Esophagus squamous epithelium (tissue), 5 donors: ENCODE data around the gene ANKRD29. TPM values are rescaled to one million over a fixed set of nuclear protein-coding genes. Genes with fewer than 3 reads are reported as not detected.

Experiments
- DNase-seq: peaks from one replicate; lab custom pipeline; 2025; lab: John Stamatoyannopoulos, UW
- H3K27ac ChIP-seq, 4 donors: fragments of 200-600 bp; sonication (generic); one replicate each; pipeline ENCODE4 v1.5.1; 2016 to 2019; ENCODE audit warnings: mild to moderate bottlenecking in 1 of 4
- H3K27me3 ChIP-seq, 4 donors: fragments of 200-600 bp; sonication (generic); 1 replicate in 3 of 4; 2 replicates in 1 of 4; pipeline versions ENCODE4 v1.5.1 to v1.6.0; 2017 to 2021; ENCODE audit warnings: antibody characterized with exemption in 1 of 4
- H3K36me3 ChIP-seq, 3 donors: fragments of 200-600 bp; sonication (generic); one replicate each; pipeline ENCODE4 v1.5.1; 2016 to 2019
- H3K4me1 ChIP-seq, 3 donors: fragments of 200-600 bp; sonication (generic); one replicate each; pipeline ENCODE4 v1.5.1; 2017 to 2019
- H3K4me3 ChIP-seq, 4 donors: fragments of 200-600 bp; sonication (generic); 1 replicate in 3 of 4; 2 replicates in 1 of 4; pipeline ENCODE4 v1.5.1; 2016 to 2019; ENCODE audit warnings: mild to moderate bottlenecking in 2 of 4, moderate library complexity in 1 of 4
- H3K9me3 ChIP-seq, 3 donors: fragments of 200-600 bp; sonication (generic); one replicate each; pipeline ENCODE4 v1.5.1; 2016 to 2019
- POLR2A ChIP-seq, 4 donors: fragments of 450-650 bp; IDR thresholded peaks; one replicate each; pipeline ENCODE4 v1.6.1; 2017; ENCODE audit warnings: antibody characterized with exemption in 4 of 4, mild to moderate bottlenecking in 4 of 4, moderate library complexity in 3 of 4
- WGBS, 2 donors: methylation state at CpG; one replicate each; pipeline ENCODE4 v1.1.5; 2018; 5-methylcytosine and 5-hydroxymethylcytosine counted together
- intact Hi-C: fragments of 100-400 bp; cut with DNase I; formaldehyde crosslinking; loops from one replicate; pipeline ENCODE4 v1.15.0; 2022
- small RNA-seq, 4 donors: library from RNA; depleted of rRNA; stranded (forward); fragments of <200 nt; gene quantifications; one replicate each; pipeline ENCODE3, GENCODE V24; 2016
- total RNA-seq, 4 donors: library from RNA; depleted of rRNA; stranded (reverse); fragments of >200 nt; gene quantifications; one replicate each; pipeline ENCODE4 v1.1.0, GENCODE V29; 2016
- TF ChIP-seq, protein P1 (sequence below), 6 experiments: fragments of 450-650 bp in 4 of 6; fragments of 200-600 bp in 2 of 6; sonication (generic) in 2 of 6; IDR thresholded peaks; one replicate each; pipeline ENCODE4 v1.5.1; 2016 to 2019; ENCODE audit warnings: antibody characterized with exemption in 6 of 6, mild to moderate bottlenecking in 4 of 6, moderate library complexity in 4 of 6
- donor health status: DM: yes; HTN: yes; CAD: no.

Gene ANKRD29
- total RNA-seq, 4 donors from 2014 or later, result 2.9 to 10.8 (median 9.2) TPM

DNA sequence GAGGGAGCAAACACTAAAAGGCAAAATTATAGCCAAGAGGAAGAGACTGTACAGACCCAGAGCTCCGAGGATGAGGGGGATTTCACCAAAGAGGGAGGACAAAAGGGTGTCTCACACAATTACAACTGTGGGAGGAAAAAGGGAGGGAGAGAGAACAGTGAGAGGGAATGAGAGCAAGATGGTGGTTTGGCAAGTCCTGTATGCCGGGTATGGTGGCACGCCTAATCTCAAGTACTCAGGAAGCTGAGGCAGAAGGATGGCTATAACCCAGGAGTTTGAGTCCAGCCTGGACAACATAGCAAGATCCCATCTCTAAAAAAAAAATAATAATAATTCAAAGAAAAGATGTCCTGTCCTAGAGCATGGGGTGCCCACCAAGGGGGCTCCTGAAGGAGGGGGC, 110.7 kb downstream of the ANKRD29 start:
- no peak for DNase-seq
- no peak overlapping the region for H3K4me3 ChIP-seq
- no peaks in the 10 kb centered on the region for H3K9me3 ChIP-seq
- H3K4me1 ChIP-seq, result peaks cover 5 to 58% (median 17%) of the 10 kb centered on the region in 3 donors
- H3K27me3 ChIP-seq, result no peaks in the 10 kb centered on the region
- intact Hi-C loops, result no loop called here
- H3K27ac ChIP-seq, result peak overlapping the region; percentile 68 to 85 (median 80)
- TF ChIP-seq POLR2A (IDR thresholded peaks at IDR 0.05), result no peak
- TF ChIP-seq, protein P1, sequence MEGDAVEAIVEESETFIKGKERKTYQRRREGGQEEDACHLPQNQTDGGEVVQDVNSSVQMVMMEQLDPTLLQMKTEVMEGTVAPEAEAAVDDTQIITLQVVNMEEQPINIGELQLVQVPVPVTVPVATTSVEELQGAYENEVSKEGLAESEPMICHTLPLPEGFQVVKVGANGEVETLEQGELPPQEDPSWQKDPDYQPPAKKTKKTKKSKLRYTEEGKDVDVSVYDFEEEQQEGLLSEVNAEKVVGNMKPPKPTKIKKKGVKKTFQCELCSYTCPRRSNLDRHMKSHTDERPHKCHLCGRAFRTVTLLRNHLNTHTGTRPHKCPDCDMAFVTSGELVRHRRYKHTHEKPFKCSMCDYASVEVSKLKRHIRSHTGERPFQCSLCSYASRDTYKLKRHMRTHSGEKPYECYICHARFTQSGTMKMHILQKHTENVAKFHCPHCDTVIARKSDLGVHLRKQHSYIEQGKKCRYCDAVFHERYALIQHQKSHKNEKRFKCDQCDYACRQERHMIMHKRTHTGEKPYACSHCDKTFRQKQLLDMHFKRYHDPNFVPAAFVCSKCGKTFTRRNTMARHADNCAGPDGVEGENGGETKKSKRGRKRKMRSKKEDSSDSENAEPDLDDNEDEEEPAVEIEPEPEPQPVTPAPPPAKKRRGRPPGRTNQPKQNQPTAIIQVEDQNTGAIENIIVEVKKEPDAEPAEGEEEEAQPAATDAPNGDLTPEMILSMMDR (IDR thresholded peaks at IDR 0.05), result no peak
- WGBS, 2 donors, result 41 to 96% methylated on average over 3 of the region's 3 CpGs
- H3K36me3 ChIP-seq, result peaks cover 22 to 97% (median 39%) of the 10 kb centered on the region in 3 donors

DNA sequence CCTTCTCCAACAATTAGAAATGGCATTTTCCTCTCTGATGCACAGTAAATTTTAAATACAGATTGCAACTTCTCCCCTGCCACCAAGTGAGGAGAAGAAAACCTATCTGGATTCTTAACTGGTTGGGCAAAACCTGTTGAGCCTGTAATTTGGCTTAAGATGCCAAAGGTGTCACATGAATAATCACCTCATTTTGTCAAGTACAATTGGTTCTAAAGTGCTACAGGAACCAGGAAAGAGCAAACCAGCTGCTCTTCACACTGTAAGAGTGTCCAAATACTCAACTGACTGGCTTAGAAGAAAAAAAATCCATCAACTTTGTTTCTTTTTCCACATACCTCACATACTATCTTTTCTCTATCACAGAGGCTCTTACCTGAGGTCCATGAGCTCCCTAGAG, 111.8 kb downstream of the ANKRD29 start:
- TF ChIP-seq POLR2A (IDR thresholded peaks at IDR 0.05), result no peak
- TF ChIP-seq, protein P1 (IDR thresholded peaks at IDR 0.05), result no peak
- no peak for DNase-seq
- peak overlapping the region; percentile 68 to 85 (median 80) for H3K27ac ChIP-seq
- no peaks in the 10 kb centered on the region for H3K27me3 ChIP-seq
- intact Hi-C loops, result no loop called here
- peaks cover 14 to 94% (median 31%) of the 10 kb centered on the region in 3 donors for H3K36me3 ChIP-seq
- no peaks in the 10 kb centered on the region for H3K9me3 ChIP-seq
- H3K4me1 ChIP-seq, result peaks cover 5 to 64% (median 17%) of the 10 kb centered on the region in 3 donors
- H3K4me3 ChIP-seq, result no peak overlapping the region

Small RNA genes within 50 kb of the gene (small RNA-seq; reads per million reads assigned to genes)
- 0 reads per million in 4 donors for gene RF00019

Other genes starting within 250 kb of the ANKRD29 start
- gene RIOK3, start 209.6 kb downstream of the ANKRD29 start, total RNA-seq, result 100 to 1,000 TPM in 1 of 4 donors, 10 to 100 TPM in 3; 58.4 to 140 (median 84.4) TPM
- 10 to 100 TPM; 16.6 to 20.2 (median 18.4) TPM for gene RMC1, start 159.4 kb downstream of the ANKRD29 start, total RNA-seq
- gene NPC1, start 76.4 kb downstream of the ANKRD29 start, total RNA-seq, result 10 to 100 TPM; 16.9 to 73.7 (median 43.6) TPM
- gene LAMA3, start 26.5 kb upstream of the ANKRD29 start, total RNA-seq, result 10 to 100 TPM; 28.7 to 81.3 (median 44.8) TPM